Measurements from ENCODE around the gene CYP3A7. TPM values are rescaled to one million over a fixed set of nuclear protein-coding genes. Genes with fewer than 3 reads are reported as not detected.
A peak's percentile ranks its signal among the peaks of the same experiment; 100 is the strongest.

The CYP3A7 gene
- total and polyA plus RNA-seq, 2 of the 13 experiments (the other 11 are each of a cell fraction or from before 2014, with no cell fraction given): 5.8 to 6.4 TPM

DNA sequence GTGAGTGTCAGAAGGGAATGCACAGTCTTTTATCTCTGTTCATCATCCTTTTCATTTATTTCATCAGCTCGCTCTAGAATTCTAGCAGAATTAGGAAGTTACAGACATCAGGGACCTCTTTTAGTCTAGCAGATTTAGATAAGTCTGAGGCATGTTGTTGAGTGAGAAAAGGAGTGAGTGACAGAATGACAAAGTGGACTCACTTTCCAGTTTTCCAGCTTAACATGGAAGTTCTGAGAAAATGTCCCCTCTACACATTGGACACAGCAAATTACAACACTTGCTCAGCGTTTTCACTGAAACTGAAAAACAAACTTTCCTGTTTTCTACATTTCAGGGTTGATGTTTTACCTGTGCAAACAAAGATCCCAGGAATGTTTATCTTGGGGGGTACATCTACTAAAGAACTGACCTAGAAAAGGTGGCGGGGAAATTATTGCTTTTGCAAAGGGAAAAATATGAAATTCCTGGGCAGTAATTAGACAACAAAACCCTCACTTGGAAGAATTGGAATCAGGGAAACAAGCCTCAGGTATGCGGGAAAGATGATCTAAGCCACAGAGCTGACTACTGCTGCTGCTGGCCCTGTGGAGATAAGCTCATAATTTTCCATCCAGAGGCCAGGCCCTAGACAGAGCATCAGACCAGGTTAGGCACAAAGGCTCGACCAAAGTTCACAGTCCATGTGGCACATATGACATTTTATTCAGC is 40.6 kb downstream of the CYP3A7 start (continued):
- TF ChIP-seq, protein P1, sequence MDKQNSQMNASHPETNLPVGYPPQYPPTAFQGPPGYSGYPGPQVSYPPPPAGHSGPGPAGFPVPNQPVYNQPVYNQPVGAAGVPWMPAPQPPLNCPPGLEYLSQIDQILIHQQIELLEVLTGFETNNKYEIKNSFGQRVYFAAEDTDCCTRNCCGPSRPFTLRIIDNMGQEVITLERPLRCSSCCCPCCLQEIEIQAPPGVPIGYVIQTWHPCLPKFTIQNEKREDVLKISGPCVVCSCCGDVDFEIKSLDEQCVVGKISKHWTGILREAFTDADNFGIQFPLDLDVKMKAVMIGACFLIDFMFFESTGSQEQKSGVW (CRISPR knock-in tag; IDR thresholded peaks at IDR 0.05; ENCODE audit: borderline replicate concordance): no peak
- TF ChIP-seq ZNF543 (CRISPR knock-in tag; IDR thresholded peaks at IDR 0.05): no peak
- TF ChIP-seq FOXJ3 (CRISPR knock-in tag; IDR thresholded peaks at IDR 0.05; ENCODE audit: borderline replicate concordance): peak; percentile 92; the same call in 1 of the 2 replicates
- peak; percentile 50; the same call in 1 of the 2 replicates for TF ChIP-seq ZMYM4 (CRISPR knock-in tag; IDR thresholded peaks at IDR 0.05)
- TF ChIP-seq, protein P2, sequence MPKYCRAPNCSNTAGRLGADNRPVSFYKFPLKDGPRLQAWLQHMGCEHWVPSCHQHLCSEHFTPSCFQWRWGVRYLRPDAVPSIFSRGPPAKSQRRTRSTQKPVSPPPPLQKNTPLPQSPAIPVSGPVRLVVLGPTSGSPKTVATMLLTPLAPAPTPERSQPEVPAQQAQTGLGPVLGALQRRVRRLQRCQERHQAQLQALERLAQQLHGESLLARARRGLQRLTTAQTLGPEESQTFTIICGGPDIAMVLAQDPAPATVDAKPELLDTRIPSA (CRISPR knock-in tag; IDR thresholded peaks at IDR 0.05; ENCODE audit: borderline replicate concordance): no peak
- TF ChIP-seq ZMYM2 (CRISPR knock-in tag; IDR thresholded peaks at IDR 0.05): no peak
- TF ChIP-seq NR2F6 (IDR thresholded peaks at IDR 0.05): peak; percentile 37; the same call in 1 of the 2 replicates
- no peak for TF ChIP-seq NR2F6 (CRISPR knock-in tag; IDR thresholded peaks at IDR 0.05)
- no peak; the same call in 1 of the 2 replicates for TF ChIP-seq NFATC3 (CRISPR knock-in tag; IDR thresholded peaks at IDR 0.05)
- TF ChIP-seq SP2 (CRISPR knock-in tag; IDR thresholded peaks at IDR 0.05): no peak
- TF ChIP-seq, protein P3, sequence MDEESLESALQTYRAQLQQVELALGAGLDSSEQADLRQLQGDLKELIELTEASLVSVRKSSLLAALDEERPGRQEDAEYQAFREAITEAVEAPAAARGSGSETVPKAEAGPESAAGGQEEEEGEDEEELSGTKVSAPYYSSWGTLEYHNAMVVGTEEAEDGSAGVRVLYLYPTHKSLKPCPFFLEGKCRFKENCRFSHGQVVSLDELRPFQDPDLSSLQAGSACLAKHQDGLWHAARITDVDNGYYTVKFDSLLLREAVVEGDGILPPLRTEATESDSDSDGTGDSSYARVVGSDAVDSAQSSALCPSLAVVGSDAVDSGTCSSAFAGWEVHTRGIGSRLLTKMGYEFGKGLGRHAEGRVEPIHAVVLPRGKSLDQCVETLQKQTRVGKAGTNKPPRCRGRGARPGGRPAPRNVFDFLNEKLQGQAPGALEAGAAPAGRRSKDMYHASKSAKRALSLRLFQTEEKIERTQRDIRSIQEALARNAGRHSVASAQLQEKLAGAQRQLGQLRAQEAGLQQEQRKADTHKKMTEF (CRISPR knock-in tag; IDR thresholded peaks at IDR 0.05): peak; percentile 67
- TF ChIP-seq ZSCAN31 (CRISPR knock-in tag; IDR thresholded peaks at IDR 0.05; ENCODE audit: low read depth): no peak
- TF ChIP-seq ZBTB21 (CRISPR knock-in tag; IDR thresholded peaks at IDR 0.05): no peak
- TF ChIP-seq, protein P4, sequence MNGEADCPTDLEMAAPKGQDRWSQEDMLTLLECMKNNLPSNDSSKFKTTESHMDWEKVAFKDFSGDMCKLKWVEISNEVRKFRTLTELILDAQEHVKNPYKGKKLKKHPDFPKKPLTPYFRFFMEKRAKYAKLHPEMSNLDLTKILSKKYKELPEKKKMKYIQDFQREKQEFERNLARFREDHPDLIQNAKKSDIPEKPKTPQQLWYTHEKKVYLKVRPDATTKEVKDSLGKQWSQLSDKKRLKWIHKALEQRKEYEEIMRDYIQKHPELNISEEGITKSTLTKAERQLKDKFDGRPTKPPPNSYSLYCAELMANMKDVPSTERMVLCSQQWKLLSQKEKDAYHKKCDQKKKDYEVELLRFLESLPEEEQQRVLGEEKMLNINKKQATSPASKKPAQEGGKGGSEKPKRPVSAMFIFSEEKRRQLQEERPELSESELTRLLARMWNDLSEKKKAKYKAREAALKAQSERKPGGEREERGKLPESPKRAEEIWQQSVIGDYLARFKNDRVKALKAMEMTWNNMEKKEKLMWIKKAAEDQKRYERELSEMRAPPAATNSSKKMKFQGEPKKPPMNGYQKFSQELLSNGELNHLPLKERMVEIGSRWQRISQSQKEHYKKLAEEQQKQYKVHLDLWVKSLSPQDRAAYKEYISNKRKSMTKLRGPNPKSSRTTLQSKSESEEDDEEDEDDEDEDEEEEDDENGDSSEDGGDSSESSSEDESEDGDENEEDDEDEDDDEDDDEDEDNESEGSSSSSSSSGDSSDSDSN (CRISPR knock-in tag; IDR thresholded peaks at IDR 0.05): no peak
- TF ChIP-seq HNRNPK (IDR thresholded peaks at IDR 0.05; ENCODE audit: low read depth, low read length, poor library complexity, severe bottlenecking): no peak
- TF ChIP-seq ZNF24 (IDR thresholded peaks at IDR 0.05): no peak
- TF ChIP-seq, protein P5, sequence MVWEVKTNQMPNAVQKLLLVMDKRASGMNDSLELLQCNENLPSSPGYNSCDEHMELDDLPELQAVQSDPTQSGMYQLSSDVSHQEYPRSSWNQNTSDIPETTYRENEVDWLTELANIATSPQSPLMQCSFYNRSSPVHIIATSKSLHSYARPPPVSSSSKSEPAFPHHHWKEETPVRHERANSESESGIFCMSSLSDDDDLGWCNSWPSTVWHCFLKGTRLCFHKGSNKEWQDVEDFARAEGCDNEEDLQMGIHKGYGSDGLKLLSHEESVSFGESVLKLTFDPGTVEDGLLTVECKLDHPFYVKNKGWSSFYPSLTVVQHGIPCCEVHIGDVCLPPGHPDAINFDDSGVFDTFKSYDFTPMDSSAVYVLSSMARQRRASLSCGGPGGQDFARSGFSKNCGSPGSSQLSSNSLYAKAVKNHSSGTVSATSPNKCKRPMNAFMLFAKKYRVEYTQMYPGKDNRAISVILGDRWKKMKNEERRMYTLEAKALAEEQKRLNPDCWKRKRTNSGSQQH (CRISPR knock-in tag; IDR thresholded peaks at IDR 0.05; ENCODE audit: low read depth): no peak
- TF ChIP-seq FOXK1 (CRISPR knock-in tag; IDR thresholded peaks at IDR 0.05; ENCODE audit: borderline replicate concordance, low read depth): 0 out of 2 replicates have a peak, but pooled peaks have one; percentile 35
- TF ChIP-seq, protein P6, sequence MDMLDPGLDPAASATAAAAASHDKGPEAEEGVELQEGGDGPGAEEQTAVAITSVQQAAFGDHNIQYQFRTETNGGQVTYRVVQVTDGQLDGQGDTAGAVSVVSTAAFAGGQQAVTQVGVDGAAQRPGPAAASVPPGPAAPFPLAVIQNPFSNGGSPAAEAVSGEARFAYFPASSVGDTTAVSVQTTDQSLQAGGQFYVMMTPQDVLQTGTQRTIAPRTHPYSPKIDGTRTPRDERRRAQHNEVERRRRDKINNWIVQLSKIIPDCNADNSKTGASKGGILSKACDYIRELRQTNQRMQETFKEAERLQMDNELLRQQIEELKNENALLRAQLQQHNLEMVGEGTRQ (IDR thresholded peaks at IDR 0.05; ENCODE audit: low read depth, low read length): no peak
- TF ChIP-seq, protein P6 (CRISPR knock-in tag; IDR thresholded peaks at IDR 0.05; ENCODE audit: borderline replicate concordance): no peak
- no peak for TF ChIP-seq ZMYM3 (CRISPR knock-in tag; IDR thresholded peaks at IDR 0.05)
- TF ChIP-seq GTF2F1 (IDR thresholded peaks at IDR 0.05; ENCODE audit: low read length): no peak
